ENCODE data around the gene BCOR. TPM values are rescaled to one million over a fixed set of nuclear protein-coding genes. Genes with fewer than 3 reads are reported as not detected.

Gene BCOR
- polyA plus RNA-seq (ENCODE audit: insufficient read length in 4 of 4), result 10 to 100 TPM; 52.9 to 57.4 (median 53.4) TPM

GRCh38 chrX:40097504-40098263 lies at the start of gene BCOR:
Gene BCOR (minus strand): TSS chrX:40097958. CDS start chrX:40077929, 20,029 bp downstream.
- no peak for DNase-seq (ENCODE audit: low read depth in 4 of 4, low spot score in 2 of 4)

DNA sequence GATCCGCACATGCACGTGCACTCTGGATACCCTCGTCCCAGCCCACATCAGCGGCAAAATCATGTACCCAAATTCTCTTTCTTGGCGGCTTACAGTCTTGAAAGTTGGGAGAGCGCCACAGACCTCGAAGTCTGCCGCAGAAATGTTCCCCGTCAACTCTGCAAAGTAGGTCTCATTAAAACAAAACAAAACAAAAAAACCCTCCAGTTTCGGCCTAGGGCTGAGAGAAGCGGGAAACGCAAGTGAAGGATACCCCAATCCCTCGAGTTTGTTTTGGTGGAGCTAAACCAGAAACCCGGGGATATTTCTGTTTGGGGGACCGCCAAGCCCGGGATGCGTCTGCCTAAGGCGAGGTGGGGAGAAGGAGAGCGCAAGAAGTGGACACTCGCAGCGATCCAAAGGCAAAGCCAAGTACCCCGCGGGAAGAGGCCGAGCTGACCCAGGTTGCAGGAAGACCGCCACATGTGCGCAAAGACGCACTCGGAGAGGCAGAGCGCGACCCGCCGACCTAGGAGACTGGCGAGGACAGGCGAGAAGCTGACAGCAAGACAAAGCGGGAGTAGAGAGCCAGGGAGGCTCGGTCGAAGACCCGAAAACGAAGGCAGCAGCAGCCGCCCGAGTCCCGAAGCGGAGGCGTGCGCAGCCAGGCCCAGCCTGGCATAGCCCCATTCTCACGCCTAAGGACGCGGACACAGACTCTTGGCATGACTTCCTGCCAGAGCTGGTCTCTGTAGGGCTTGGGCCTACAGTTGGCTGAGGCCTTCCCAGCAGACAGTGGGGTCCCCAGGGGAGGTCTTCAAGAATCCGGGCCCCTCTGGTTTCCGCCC lies 49.6 kb upstream of the BCOR start:
- no peak for DNase-seq (ENCODE audit: low read depth in 4 of 4, low spot score in 2 of 4)

DNA sequence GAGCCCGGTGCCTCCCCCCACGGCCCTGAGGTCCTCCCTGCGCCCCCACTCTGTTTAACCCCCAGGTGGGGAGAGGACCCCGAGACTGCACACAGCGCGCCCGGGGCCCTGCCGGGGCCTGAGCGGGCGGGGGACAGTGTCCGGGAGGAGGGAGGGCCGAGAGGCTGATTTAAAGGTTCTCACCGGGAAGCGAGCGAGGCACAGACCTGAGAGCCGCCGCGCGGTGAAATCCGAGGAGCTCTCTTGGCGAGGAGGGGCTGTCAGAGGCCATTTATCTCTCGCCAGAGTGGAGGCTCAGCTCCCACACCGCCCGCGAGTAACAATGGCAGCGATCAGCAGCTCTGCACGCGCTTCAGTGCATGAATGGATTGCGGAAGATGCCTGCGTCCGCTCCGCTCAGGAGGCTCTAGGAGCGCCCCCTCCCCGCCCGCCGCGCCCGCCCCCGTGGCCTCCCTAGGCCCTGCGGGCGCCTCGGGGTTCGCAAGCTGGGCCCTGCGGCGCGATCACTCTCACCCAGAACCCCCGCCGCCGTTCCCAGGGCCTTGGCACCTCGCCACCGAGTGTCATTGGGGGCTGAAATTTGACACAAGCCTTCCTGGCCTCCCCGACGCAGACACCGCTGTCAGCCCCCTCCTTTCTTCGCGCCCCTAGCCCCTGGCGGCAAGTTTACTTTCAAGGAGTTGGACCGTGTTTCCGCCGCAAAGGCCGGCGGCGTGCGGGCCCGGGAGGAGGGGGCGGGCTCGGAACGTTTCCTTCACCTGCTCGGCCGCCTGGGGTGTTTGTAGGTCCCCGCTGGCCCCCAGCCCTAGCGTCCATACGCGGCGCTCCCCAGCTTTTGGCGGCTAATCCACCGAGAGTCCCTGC lies 48.7 kb upstream of the BCOR start:
- DNase-seq (ENCODE audit: low read depth in 4 of 4, low spot score in 2 of 4), result no peak

DNA sequence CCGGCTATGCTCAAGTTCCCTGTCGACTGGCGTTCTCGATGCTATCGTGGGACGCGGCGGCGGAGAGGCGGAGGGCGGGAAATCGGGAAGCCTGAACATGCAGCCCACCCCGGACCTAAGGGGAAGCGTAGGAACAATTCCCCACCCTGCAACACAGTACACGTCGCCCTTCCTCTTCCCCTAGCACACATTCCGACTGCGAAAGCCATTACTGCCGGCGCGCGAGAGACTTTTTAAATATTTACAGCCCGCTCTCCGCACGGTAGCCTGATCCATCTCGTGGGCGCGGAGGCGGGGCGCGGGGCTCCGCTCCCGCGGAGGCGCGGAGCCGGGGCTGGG lies 48.1 kb upstream of the BCOR start:
- DNase-seq (ENCODE audit: low read depth in 4 of 4, low spot score in 2 of 4), result no peak

DNA sequence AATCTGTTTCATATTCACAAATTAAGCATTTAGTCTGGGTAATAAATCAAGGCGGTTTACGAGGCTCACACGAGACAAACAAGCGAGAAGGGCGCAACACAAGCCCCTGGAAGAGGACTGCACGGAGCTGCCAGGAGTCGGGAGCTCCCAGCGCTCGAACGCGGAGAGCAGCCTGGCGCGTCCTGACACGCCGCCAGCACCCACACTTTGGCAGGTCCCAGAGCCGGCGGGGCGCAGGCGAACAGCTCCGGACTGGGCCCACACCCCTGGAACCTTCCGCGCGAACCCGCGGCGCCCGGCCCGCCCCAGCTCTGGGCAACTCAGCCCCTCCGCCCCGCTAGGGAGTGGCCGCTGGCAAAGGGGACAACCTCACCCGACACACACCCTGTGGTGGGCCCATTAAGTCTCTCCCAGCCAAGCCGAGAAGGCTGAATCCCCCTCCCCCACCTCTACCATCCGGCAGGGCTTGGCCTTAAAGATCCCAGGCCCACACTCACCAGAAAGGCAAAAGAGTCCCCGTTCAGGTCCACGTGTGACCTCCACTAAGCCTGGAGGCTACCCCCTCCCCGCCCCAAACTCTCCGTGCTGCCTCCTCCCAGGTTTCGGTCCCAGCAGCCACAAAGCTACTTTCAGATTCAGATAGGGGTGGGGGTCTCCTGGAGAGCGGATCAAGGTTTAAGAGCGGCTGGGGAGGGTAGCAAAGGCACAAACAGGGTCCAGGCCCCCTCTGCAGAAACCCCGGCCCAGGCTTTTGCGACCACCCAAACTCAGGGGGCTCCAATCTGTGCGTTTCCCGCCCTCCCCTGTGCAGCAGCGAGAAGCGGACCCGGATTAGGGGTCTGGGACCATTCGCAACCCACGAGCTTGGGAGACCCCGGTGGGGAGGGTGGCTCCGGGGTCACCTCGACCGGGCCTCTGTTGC lies 47.5 kb upstream of the BCOR start:
- no peak for DNase-seq (ENCODE audit: low read depth in 4 of 4, low spot score in 2 of 4)

GRCh38 chrX:40144576-40144975 lies 46.8 kb upstream of the BCOR start:
- no peak for DNase-seq (ENCODE audit: low read depth in 4 of 4, low spot score in 2 of 4)

DNA sequence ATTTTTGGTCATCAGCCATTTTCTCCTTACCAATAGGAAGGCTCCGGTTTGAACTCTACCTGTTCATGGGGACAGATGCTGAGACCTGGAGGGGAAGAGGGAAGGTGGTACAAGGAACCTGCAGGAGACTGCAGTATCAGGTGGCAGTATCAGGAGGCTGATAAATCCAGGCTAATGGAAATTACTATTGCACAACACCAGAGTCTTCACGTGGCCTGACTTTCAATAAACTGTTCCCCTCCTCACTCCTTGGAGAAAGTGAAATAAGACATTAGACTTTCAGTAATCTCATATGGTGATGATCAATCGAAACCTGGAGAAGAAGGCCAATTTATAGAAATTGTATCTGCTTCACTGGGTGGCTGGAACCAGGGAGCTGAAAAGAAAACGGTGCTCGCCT lies 46.2 kb upstream of the BCOR start:
- DNase-seq (ENCODE audit: low read depth in 4 of 4, low spot score in 2 of 4), result no peak

GRCh38 chrX:40143001-40143400 lies 45.2 kb upstream of the BCOR start:
- no peak for DNase-seq (ENCODE audit: low read depth in 4 of 4, low spot score in 2 of 4)

- no peak for DNase-seq (ENCODE audit: low read depth in 4 of 4, low spot score in 2 of 4)
These were observed 44.7 kb upstream of the BCOR start for GRCh38 chrX:40142417-40142816.

DNA sequence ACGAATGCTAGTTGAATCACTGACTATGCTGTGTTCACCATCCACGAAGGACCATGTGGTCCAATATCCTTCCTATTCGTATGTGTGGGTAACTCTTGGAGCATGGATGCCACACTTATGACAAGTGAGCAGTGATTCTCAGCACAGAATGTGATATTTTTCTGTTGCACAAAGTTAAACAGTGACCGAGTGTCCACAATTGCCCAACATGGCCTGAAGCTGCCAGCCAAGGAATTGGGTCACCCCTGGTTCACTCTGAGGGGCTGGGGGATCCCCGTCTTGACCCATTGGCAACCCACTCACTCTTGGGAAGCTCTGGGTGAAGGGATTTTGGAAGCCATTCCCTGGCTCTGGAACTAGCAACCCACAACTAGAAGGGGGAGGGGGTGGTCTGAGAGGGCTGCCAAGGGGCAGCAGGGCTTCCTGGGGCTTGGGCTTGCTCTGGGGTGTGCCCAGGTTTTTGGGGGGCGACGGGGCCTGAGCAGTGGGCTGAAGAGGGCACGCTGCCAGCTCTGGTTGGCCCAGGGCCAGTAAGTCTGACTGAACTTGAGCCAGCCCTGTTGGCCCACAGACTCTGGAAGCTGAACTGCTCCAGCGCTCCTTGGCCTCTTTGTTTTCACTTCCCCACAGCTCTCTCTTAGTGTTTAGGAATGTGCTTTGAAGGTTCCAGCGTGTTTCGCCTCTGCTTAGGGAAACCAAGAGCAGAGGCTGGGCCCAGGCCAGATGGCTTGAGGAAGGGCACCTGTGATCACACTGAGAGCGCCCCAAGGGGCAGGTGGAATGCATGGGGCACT lies 43.1 kb upstream of the BCOR start:
- DNase-seq (ENCODE audit: low read depth in 4 of 4, low spot score in 2 of 4), result no peak

DNA sequence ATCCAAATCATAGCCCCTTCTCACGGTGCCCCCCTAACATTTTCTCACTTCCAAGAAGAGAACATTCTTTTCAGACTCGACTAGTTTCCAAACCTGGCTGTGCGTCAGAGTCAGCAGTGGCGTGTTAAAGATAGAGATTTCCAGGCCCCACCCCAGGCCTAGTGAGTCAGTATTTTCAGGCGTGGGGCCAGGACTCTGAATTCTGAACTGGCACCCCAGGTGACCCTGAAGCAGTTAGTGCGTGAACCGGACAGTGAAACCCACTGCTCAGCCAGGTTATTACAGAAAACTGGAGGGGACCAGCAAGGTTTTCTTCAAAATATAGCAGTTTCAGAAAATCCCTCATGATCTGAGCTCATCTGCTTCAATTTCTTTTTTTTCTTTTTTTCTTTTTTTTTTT lies 35.0 kb upstream of the BCOR start:
- no peak for DNase-seq (ENCODE audit: low read depth in 4 of 4, low spot score in 2 of 4)

- no peak for DNase-seq (ENCODE audit: low read depth in 4 of 4, low spot score in 2 of 4)
These were observed 34.0 kb upstream of the BCOR start for GRCh38 chrX:40131654-40132337.

- no peak for DNase-seq (ENCODE audit: low read depth in 4 of 4, low spot score in 2 of 4)
These were observed 32.4 kb upstream of the BCOR start for GRCh38 chrX:40130207-40130606.

- no peak for DNase-seq (ENCODE audit: low read depth in 4 of 4, low spot score in 2 of 4)
These were observed 29.3 kb upstream of the BCOR start for GRCh38 chrX:40127052-40127451.

DNA sequence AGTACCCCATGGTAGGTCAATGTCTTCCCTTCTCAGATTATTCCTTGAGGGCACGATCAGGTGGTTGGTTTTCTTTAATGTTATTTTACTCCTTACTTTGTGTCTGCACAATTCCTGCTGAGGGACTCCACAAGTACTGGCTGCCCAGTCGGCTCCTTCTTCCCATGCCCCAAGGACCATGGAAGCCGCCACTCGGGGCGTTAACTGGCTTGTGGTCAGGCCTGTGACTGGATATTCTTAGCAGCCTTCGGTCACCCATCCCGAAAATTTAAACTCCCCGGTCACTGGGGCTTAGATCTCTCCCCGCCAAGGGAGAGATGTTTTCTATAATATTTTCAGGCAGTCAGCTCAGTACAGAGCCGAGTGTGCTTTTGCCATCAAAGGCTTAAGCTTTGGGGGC lies 24.7 kb upstream of the BCOR start:
- no peak for DNase-seq (ENCODE audit: low read depth in 4 of 4, low spot score in 2 of 4)

- DNase-seq (ENCODE audit: low read depth in 4 of 4, low spot score in 2 of 4), result no peak
These were observed 23.9 kb upstream of the BCOR start for GRCh38 chrX:40121618-40122017.

DNA sequence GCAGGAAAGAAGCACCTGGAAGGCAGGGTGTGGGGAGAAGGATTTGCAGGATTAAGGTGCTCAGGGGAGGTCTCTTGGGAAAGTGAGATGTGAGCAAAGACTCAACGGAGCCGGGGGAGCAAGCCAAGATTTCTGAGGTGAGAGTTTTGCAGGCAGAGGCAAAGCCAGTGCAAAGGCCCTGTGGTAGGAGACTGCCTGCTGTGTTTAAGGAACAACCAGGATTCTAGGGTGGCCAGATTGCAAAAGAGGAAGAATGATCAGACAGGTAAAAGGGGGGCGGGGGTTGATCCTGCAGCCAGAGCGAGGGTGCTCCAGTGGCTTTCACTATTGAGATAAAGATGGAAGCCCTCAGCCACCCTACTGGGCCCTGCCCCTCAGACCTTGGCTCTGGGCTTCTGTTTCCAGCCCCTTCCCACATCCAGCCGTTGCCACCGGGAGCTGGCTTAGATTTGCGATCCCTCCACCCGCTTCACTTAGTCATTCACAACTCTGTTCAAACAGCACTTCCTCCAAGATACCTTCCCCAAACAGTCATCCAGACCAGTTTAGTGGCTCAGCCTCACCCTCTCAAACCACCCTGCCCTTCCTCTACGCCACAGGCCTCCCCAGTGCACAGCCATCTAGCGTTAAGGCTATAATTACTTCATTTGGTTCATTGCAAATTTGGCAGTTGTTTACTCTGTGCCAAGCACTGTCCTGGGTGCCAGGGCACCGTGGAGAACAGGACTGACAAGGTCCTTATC lies 23.3 kb upstream of the BCOR start:
- DNase-seq (ENCODE audit: low read depth in 4 of 4, low spot score in 2 of 4), result no peak

DNA sequence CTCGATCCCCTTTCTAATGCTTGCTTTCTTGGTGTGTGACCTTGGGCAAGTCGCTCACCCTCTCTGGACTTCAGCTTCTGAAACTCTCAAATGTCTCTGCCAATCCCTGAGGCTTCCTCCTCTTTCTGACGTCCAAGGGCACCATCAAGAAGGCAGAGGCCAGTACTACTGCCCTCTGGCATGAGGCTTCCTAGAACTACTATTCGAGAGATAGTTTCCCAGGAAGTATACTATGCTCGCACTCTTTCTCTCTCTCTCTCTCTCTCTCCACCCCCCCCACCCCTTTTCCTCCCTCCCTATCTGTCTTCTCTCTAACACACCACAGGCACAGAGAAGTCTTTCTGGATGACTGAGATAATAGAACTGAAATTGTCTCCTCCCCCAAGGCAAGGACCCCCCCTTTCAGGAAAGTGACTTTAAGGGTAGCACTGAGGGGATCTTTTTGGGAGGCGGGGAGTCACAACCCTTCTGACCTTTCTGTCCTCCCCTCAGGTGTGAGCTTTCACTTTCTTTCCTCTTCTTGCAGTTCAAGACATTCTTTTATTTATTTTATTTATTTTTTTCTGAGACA lies 20.0 kb upstream of the BCOR start:
- no peak for DNase-seq (ENCODE audit: low read depth in 4 of 4, low spot score in 2 of 4)
